ENCODE results near the gene LCNL1. TPM values are rescaled to one million over a fixed set of nuclear protein-coding genes. Genes with fewer than 3 reads are reported as not detected.

LCNL1 gene
- total and polyA plus RNA-seq, 2 of the 13 experiments (the other 11 are each of a cell fraction or from before 2014, with no cell fraction given), result not detected

GRCh38 chr9:137028263-137029057 lies 45.7 kb downstream of the LCNL1 start (continued):
- TF ChIP-seq HES4 (CRISPR knock-in tag; IDR thresholded peaks at IDR 0.05; ENCODE audit: borderline replicate concordance) (peak; percentile 60; the same call in 1 of the 2 replicates), SALL1 (CRISPR knock-in tag; IDR thresholded peaks at IDR 0.05) (0 out of 2 replicates have a peak, but pooled peaks have one; percentile 15), FOXO4 (CRISPR knock-in tag; conservative IDR thresholded peaks at IDR 0.05) (0 out of 2 replicates have a peak, but pooled peaks have one; percentile 53), ZNF720 (CRISPR knock-in tag; IDR thresholded peaks at IDR 0.05) (no peak), EED (CRISPR knock-in tag; IDR thresholded peaks at IDR 0.05) (0 out of 2 replicates have a peak, but pooled peaks have one; percentile 43), MAX (IDR thresholded peaks at IDR 0.05) (0 out of 2 replicates have a peak, but pooled peaks have one; percentile 15), GABPB1 (CRISPR knock-in tag; IDR thresholded peaks at IDR 0.05) (peak; percentile 37; the same call in 1 of the 2 replicates), TCF7 (IDR thresholded peaks at IDR 0.05; ENCODE audit: low read depth) (no peak), MED8 (CRISPR knock-in tag; IDR thresholded peaks at IDR 0.05; ENCODE audit: insufficient replicate concordance) (no peak), ZNF558 (CRISPR knock-in tag; IDR thresholded peaks at IDR 0.05; ENCODE audit: borderline replicate concordance) (no peak), KDM2A (CRISPR knock-in tag; IDR thresholded peaks at IDR 0.05; ENCODE audit: borderline replicate concordance, low read depth) (peak; percentile 17; the same call in 1 of the 2 replicates), RBFOX2 (IDR thresholded peaks at IDR 0.05; ENCODE audit: low read depth, low read length) (0 out of 2 replicates have a peak, but pooled peaks have one; percentile 35), HNRNPL (IDR thresholded peaks at IDR 0.05; ENCODE audit: low read depth, low read length) (0 out of 2 replicates have a peak, but pooled peaks have one; percentile 42), HOXA3 (CRISPR knock-in tag; IDR thresholded peaks at IDR 0.05) (peak; percentile 10; the same call in 1 of the 2 replicates), HDAC2 (CRISPR knock-in tag; IDR thresholded peaks at IDR 0.05) (0 out of 2 replicates have a peak, but pooled peaks have one; percentile 40)
- TF ChIP-seq, protein P1, sequence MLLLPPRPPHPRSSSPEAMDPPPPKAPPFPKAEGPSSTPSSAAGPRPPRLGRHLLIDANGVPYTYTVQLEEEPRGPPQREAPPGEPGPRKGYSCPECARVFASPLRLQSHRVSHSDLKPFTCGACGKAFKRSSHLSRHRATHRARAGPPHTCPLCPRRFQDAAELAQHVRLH (CRISPR knock-in tag; IDR thresholded peaks at IDR 0.05; ENCODE audit: borderline replicate concordance, low read depth), result peak; percentile 33; the same call in 1 of the 2 replicates
- TF ChIP-seq, protein P2, sequence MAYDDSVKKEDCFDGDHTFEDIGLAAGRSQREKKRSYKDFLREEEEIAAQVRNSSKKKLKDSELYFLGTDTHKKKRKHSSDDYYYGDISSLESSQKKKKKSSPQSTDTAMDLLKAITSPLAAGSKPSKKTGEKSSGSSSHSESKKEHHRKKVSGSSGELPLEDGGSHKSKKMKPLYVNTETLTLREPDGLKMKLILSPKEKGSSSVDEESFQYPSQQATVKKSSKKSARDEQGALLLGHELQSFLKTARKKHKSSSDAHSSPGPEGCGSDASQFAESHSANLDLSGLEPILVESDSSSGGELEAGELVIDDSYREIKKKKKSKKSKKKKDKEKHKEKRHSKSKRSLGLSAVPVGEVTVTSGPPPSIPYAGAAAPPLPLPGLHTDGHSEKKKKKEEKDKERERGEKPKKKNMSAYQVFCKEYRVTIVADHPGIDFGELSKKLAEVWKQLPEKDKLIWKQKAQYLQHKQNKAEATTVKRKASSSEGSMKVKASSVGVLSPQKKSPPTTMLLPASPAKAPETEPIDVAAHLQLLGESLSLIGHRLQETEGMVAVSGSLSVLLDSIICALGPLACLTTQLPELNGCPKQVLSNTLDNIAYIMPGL (CRISPR knock-in tag; IDR thresholded peaks at IDR 0.05; ENCODE audit: borderline replicate concordance in 1 of 2, low read depth in 1 of 2), result peak in 1 of 2 experiments; percentile 24; a peak in 1 of 4 replicates
